Measurements from ENCODE around the gene ADSL.

Gene ADSL

DNA sequence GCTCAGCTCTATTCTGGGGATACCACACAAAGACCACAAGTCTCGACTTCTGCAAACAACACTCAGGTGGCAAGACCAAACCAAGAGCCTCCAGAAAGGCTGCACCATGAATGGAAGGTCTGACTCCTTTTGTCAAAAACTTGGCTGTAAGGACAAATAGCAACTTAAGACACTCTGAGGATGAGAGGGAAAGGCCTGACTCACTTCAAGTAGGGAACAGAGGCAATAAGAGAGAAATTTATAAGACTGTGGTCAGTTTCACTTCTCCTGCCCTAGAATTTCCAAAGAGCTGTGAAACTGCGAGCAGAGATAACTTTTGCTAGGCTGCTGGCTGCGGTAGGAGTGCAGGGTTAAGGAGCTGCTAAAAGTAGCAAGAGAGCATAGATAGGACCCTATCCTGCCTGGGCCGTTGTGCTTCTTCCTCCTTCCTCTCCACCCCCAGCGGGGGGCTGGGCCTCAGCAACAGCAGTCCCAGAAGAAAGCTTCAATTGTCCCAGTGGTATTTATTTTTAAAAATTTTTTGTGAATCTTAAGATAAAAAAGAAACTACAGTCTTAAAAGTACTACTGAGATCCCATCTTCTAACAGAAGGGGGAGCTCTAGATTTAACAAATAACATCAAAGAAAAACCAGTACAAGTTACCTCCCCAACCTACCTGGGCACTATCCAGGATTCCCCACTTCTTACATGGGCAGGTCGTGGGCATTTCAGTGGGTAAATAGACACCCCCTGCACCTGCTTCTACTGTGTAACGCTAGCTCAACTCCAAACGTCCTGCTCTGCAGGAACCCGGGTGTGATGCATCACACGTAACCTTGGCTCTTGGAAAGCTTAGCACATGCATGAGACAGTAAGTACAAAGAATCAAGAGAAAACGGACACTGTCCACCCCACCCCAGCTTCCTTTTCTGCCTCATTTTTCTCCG is 90.5 kb downstream of the ADSL start:
- TF ChIP-seq, protein P1, sequence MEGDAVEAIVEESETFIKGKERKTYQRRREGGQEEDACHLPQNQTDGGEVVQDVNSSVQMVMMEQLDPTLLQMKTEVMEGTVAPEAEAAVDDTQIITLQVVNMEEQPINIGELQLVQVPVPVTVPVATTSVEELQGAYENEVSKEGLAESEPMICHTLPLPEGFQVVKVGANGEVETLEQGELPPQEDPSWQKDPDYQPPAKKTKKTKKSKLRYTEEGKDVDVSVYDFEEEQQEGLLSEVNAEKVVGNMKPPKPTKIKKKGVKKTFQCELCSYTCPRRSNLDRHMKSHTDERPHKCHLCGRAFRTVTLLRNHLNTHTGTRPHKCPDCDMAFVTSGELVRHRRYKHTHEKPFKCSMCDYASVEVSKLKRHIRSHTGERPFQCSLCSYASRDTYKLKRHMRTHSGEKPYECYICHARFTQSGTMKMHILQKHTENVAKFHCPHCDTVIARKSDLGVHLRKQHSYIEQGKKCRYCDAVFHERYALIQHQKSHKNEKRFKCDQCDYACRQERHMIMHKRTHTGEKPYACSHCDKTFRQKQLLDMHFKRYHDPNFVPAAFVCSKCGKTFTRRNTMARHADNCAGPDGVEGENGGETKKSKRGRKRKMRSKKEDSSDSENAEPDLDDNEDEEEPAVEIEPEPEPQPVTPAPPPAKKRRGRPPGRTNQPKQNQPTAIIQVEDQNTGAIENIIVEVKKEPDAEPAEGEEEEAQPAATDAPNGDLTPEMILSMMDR (IDR thresholded peaks at IDR 0.05; ENCODE audit: control insufficient read depth, extremely low read depth, insufficient read depth): peak; percentile 49
- no peak overlapping the region for H3K4me3 ChIP-seq (ENCODE audit: low read depth, low read length)
- peak; percentile 32 for DNase-seq (ENCODE audit: low read depth)
